Fibroblast of skin of back (primary cell): Measurements from ENCODE around the gene TUBAL3.
"Not testable (repeated sequence)": the region's sequence is repeated elsewhere in the genome, so short reads cannot be mapped to it uniquely, and the experiment has no call there.

Experiments
- DNase-seq: peaks from one replicate; pipeline ENCODE4 v3.0.0-alpha.2; 2013

Gene TUBAL3

GRCh38 chr10:5379202-5379601 lies 25.4 kb downstream of the TUBAL3 start:
- not testable (repeated sequence) for DNase-seq

- DNase-seq = no peak
Measured at GRCh38 chr10:5376450-5376849, 28.2 kb downstream of the TUBAL3 start.

GRCh38 chr10:5373891-5374611 lies 30.6 kb downstream of the TUBAL3 start:
- no peak for DNase-seq

DNA sequence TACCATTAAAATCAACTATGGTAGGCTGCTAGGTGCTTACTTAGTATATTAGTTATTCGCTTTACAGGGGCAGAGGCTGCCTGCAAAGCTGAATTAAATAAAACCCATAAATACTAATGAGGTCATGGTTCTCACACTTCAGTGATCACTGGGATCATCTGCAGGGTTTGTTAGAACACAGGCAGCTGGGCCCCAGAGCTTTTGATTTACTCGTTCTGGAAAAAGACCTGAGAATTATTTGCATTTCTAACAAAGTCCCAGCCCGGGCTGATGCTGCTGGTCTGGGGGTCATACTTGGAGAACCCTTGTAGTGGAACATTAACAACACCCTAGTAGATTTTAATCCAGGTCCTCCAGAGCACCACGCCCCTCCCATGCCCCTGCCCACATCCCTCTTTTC lies 31.3 kb downstream of the TUBAL3 start:
- no peak for DNase-seq

GRCh38 chr10:5370493-5371352 lies 33.9 kb downstream of the TUBAL3 start:
- no peak for DNase-seq

DNA sequence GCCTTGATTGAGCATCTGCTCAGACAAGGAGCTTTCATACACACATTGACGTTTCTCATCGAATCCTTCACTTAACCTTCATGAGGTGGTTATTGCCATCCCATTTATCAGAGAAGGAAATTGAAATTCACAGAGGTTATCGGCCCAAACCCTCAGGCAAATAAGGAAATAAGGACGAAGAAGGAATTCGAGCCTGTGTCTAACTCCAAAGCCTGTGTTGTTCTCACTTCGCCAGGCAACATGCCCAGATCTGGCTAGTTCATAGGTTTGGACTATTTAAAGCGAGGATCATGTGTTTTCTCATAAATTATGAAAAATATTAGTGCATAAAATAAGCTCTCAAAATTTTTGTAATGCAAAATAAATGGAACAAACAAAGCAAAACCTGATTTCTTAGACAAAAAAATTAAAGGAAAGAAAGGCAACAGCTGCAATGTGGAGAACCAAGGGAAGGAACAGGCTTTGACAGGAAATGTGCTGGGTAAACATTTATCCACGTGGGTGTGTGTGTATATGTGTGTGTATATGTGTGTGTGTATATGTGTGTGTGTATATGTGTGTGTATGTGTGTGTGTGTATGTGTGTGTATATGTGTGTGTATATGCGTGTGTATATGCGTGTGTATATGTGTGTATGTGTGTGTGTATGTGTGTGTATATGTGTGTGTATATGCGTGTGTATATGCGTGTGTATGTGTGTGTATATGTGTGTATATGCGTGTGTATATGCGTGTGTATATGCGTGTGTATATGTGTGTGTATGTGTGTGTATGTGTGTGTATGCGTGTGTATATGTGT lies 35.1 kb downstream of the TUBAL3 start:
- no peak for DNase-seq

- no peak for DNase-seq
Measured at GRCh38 chr10:5365928-5366327, 38.7 kb downstream of the TUBAL3 start.

DNA sequence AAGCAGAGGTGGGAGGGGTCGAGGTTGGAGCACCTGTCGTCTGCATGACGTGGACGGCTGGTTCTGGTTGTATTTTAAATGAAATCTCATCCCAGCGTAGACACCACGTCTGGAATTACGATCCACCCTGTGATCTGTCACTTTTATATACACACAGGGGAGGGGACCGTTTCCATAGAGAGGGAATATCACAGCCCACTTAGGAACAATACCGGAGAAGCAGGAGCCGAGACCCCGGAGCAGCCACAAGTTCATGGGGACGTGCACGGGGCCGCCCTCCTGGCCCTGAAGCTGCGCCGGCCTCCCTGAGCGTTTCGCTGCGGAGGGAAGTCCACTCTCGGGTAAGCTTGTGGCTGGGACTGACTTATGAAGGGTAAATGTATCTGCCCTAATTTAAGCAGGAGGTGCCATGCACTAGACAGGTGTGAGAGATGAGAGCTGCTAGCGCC lies 39.7 kb downstream of the TUBAL3 start, which contains the start of gene UCN3:
Gene UCN3, plus strand, starts transcription at position 77 of the 449 bp plus-strand sequence. CDS start 8,755 bp downstream, outside the sequence.
- no peak for DNase-seq

- DNase-seq = no peak
Measured at GRCh38 chr10:5364374-5364773, 40.3 kb downstream of the TUBAL3 start.

DNA sequence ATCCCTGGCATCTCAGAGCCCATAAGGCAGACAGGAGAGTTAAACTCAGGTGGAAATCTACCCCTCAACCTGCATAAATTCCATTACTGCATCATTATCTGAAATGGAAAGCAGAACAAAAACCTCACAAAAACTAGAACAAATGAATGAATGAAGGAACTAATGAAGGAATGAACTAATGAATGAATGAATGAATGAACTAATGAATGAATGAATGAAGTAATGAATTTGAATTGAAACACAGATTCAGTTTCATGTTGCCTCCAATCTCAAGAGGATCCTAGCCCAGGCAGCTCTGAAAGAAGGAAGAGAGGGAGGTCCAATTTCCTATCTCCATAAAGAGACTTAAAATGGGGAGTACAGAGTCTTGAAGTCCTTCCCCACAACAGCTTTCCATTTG lies 41.8 kb downstream of the TUBAL3 start:
- DNase-seq = no peak

DNA sequence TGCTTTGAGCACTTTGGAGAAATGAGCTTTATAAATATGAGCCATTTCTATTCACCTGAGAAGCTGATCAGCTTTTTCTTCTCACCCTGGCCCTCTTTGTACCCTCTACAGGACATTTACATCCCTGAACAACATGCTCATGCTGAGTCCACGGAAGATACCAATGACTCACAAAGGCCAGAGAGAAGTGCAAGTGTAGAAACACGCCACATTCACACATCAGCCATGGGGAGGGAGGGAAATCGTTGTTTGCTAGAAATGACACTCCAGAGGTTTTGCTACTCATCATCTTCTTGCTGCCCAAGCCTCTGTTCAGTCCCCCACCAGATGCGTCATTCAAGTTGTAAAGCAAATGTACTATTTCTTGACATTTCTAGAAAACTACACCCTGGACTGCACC lies 42.7 kb downstream of the TUBAL3 start:
- no peak for DNase-seq

GRCh38 chr10:5360318-5360915 lies 44.2 kb downstream of the TUBAL3 start:
- no peak for DNase-seq

GRCh38 chr10:5356302-5356763 lies 48.3 kb downstream of the TUBAL3 start:
- DNase-seq = no peak

GRCh38 chr10:5355594-5356301 lies 48.9 kb downstream of the TUBAL3 start:
- no peak for DNase-seq

GRCh38 chr10:5354068-5354467 lies 50.6 kb downstream of the TUBAL3 start:
- DNase-seq = no peak

GRCh38 chr10:5349362-5349761 lies 55.3 kb downstream of the TUBAL3 start:
- DNase-seq = no peak

GRCh38 chr10:5346881-5347280 lies 57.7 kb downstream of the TUBAL3 start:
- DNase-seq = no peak

DNA sequence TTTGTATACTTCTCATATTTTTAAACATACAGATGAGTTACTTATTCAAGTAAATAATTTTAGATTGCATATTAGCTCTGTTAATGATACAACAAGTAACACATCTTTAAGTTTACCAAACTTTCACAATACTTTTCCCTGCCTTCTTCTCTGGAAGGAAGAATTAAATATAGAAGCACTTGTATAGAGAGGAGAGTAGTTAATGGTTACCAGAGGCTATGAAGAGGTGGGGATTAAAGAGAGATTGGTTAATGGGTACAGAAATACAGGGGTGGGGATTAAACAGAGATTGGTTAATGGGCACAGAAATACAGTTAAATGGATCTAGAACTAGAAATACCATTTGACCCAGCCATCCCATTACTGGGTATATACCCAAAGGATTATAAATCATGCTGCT lies 59.9 kb downstream of the TUBAL3 start:
- DNase-seq = no peak

GRCh38 chr10:5343979-5344378 lies 60.6 kb downstream of the TUBAL3 start:
- no peak for DNase-seq

DNA sequence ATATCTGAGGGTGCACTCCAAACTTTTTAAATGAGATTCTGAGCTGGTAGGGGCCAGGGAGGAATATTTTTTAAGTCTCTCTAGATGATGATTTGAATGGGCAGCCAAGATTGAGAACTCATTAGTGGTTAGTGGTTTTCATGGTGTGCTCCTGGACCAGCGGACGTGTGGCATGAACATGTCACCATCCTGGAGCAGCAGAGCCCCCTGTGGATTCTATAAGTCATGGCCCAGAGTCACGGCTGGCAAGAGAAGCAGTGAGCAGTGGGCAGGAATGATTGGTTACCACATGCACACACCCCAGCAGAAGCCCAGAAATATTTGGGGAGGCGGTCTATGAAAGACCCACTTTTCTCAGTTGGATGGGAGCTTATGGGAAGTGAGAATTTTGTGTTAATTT lies 61.1 kb downstream of the TUBAL3 start:
- DNase-seq = peak; percentile 33
